ENCODE results near the gene BEAN1.

GRCh38 chr16:66521252-66521713 lies 94.2 kb downstream of the BEAN1 start:
- TF ChIP-seq CTCF (IDR thresholded peaks at IDR 0.05; ENCODE audit: insufficient read depth, low read length) (no peak), REST (IDR thresholded peaks at IDR 0.05; ENCODE audit: insufficient replicate concordance, low read depth) (no peak), GABPA (IDR thresholded peaks at IDR 0.05; ENCODE audit: low read depth) (no peak), POLR2AphosphoS5 (IDR thresholded peaks at IDR 0.05; ENCODE audit: low read depth) (no peak), SPI1 (IDR thresholded peaks at IDR 0.05; ENCODE audit: borderline replicate concordance, low read depth) (no peak)

Measured in HL-60 (cell line).